Endodermal cell (in vitro differentiated cells): ENCODE results near the gene DPYSL4. TPM values are rescaled to one million over a fixed set of nuclear protein-coding genes. Genes with fewer than 3 reads are reported as not detected.

ENCODE experiments used
- DNase-seq: peaks from one replicate; pipeline ENCODE4 v3.0.0-alpha.2; 2017
- H3K27ac ChIP-seq: 2 replicates; pipeline ENCODE4 v1.5.1; 2013; ENCODE audit warnings: mild to moderate bottlenecking, low read depth, low read length, moderate library complexity
- H3K27me3 ChIP-seq: 2 replicates; pipeline ENCODE4 v1.6.1; 2013; ENCODE audit warnings: mild to moderate bottlenecking, low read length, moderate library complexity; ENCODE audit not compliant: insufficient read depth, control insufficient read depth, poor library complexity, severe bottlenecking
- H3K36me3 ChIP-seq: 2 replicates; pipeline ENCODE4 v1.7.0; 2013; ENCODE audit warnings: mild to moderate bottlenecking, low read length, moderate library complexity; ENCODE audit not compliant: control insufficient read depth, insufficient read depth
- H3K4me1 ChIP-seq: one replicate; pipeline ENCODE4 v1.7.0; 2013; ENCODE audit warnings: low read length; ENCODE audit not compliant: control insufficient read depth, insufficient read depth
- H3K4me3 ChIP-seq: 2 replicates; pipeline ENCODE4 v1.5.1; 2013; ENCODE audit warnings: mild to moderate bottlenecking, low read length, moderate library complexity
- H3K9ac ChIP-seq: 2 replicates; pipeline ENCODE4 v1.6.1; 2013; ENCODE audit warnings: mild to moderate bottlenecking, low read length, moderate library complexity; ENCODE audit not compliant: poor library complexity, severe bottlenecking; ENCODE audit errors: extremely low read depth
- H3K9me3 ChIP-seq: 2 replicates; pipeline ENCODE4 v1.6.1; 2013; ENCODE audit warnings: mild to moderate bottlenecking, low read length, moderate library complexity; ENCODE audit not compliant: control insufficient read depth
- H3K27ac Mint-ChIP-seq: 2 replicates; pipeline ENCODE4 v1.8.0; 2020; ENCODE audit warnings: mixed read lengths
- H3K27me3 Mint-ChIP-seq: 2 replicates; pipeline ENCODE4 v1.8.0; 2021; ENCODE audit warnings: mild to moderate bottlenecking, mixed read lengths; ENCODE audit not compliant: insufficient read depth
- H3K36me3 Mint-ChIP-seq: 2 replicates; pipeline ENCODE4 v1.8.0; 2020; ENCODE audit warnings: low read depth, mixed read lengths
- H3K4me1 Mint-ChIP-seq: 2 replicates; pipeline ENCODE4 v1.8.0; 2020; ENCODE audit warnings: mixed read lengths
- H3K4me3 Mint-ChIP-seq: 2 replicates; pipeline ENCODE4 v1.8.0; 2020; ENCODE audit warnings: mild to moderate bottlenecking, moderate library complexity, mixed read lengths
- H3K9me3 Mint-ChIP-seq: 2 replicates; pipeline ENCODE4 v1.8.0; 2020; ENCODE audit warnings: mild to moderate bottlenecking, mixed read lengths
- CTCF ChIP-seq: fragments of 200-600 bp; sonication (generic); conservative IDR thresholded peaks from 2 replicates; pipeline ENCODE4 v1.5.0; 2021; ENCODE audit warnings: antibody characterized with exemption, mild to moderate bottlenecking
- WGBS, 2 experiments: methylation state at CpG; one replicate each; pipeline versions ENCODE4 v1.1.5 to v1.1.7; 2013; ENCODE audit warnings: missing lambda C conversion rate in 2 of 2, mixed read lengths in 1 of 2; ENCODE audit not compliant: insufficient coverage in 1 of 2, insufficient read length in 1 of 2; 5-methylcytosine and 5-hydroxymethylcytosine counted together
- total RNA-seq, 2 donors: library from RNA; stranded (reverse); fragmentation: NEBNext Ultra II Directional in 1 of 2; extraction: Animal tissue kit (Norgen Biotek cat#: 25700) in 1 of 2; gene quantifications; 2 replicates in 1 of 2; 3 replicates in 1 of 2; pipeline ENCODE4 v1.2.1, GENCODE V29; 2021

The DPYSL4 gene
- total RNA-seq, 2 donors from 2014 or later, result 5.1 to 13.5 TPM

DNA sequence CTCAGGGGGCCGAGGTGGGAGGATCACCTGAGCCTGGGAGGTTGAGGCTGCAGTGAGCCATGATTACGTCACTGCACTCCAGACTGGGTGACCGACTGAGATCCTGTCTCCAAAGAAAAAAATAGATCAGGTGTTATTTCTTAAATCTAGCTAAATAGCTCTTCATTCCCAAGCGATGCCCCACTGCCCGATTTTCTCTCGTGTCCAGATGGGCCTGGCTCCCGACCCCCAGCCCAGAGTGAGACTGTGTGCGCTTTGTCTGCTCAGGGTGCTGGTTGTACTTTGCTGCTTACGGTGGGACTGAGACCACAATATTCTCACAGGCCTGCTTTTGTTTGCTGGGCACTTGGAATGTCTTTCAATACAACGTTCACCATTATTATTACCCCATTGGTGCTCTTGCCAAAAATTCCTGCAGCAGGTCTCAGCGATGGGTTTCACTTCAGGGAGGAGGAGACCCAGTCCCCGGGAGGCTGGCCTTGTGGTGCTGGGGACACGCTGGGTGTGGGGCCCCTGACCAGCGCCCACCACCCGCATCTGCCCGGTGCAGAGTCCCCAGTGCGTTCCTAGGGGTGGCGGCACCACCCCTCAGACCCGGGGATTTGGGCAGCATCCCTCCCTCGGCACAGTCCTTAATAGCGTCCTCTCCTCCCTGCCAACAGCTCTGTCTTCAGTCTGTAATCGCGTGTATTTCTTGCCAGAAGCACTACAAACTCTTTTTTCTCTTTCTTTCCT lies 20.4 kb upstream of the DPYSL4 start:
- no peaks in the 10 kb centered on the region for H3K27me3 ChIP-seq
- H3K9me3 Mint-ChIP-seq, result no peaks in the 10 kb centered on the region
- H3K36me3 Mint-ChIP-seq, result no peaks in the 10 kb centered on the region
- DNase-seq, result no peak
- H3K27me3 Mint-ChIP-seq, result no peaks in the 10 kb centered on the region
- H3K27ac ChIP-seq, result no peak overlapping the region
- no peak overlapping the region for H3K27ac Mint-ChIP-seq
- H3K9me3 ChIP-seq, result no peaks in the 10 kb centered on the region
- no peaks in the 10 kb centered on the region for H3K36me3 ChIP-seq
- WGBS, 2 experiments, result 91% methylated on average over 17 to 23 of the region's 23 CpGs
- H3K4me3 Mint-ChIP-seq, result no peak overlapping the region
- no peak for TF ChIP-seq CTCF
- no peaks in the 10 kb centered on the region for H3K4me1 ChIP-seq
- H3K4me1 Mint-ChIP-seq, result no peaks in the 10 kb centered on the region
- no peak overlapping the region for H3K4me3 ChIP-seq
- H3K9ac ChIP-seq, result no peak overlapping the region

GRCh38 chr10:132167041-132167674 lies 19.6 kb upstream of the DPYSL4 start:
- H3K4me3 ChIP-seq, result no peak overlapping the region
- no peaks in the 10 kb centered on the region for H3K36me3 ChIP-seq
- no peak overlapping the region for H3K27ac Mint-ChIP-seq
- no peaks in the 10 kb centered on the region for H3K27me3 ChIP-seq
- no peak for TF ChIP-seq CTCF
- H3K9me3 Mint-ChIP-seq, result no peaks in the 10 kb centered on the region
- no peaks in the 10 kb centered on the region for H3K4me1 ChIP-seq
- no peaks in the 10 kb centered on the region for H3K9me3 ChIP-seq
- no peak overlapping the region for H3K27ac ChIP-seq
- no peak overlapping the region for H3K9ac ChIP-seq
- 91 to 95% methylated on average over 10 to 22 of the region's 22 CpGs for WGBS, 2 experiments
- H3K4me3 Mint-ChIP-seq, result no peak overlapping the region
- H3K36me3 Mint-ChIP-seq, result no peaks in the 10 kb centered on the region
- no peaks in the 10 kb centered on the region for H3K27me3 Mint-ChIP-seq
- DNase-seq, result no peak
- no peaks in the 10 kb centered on the region for H3K4me1 Mint-ChIP-seq

- no peak overlapping the region for H3K4me3 ChIP-seq
- no peak overlapping the region for H3K9ac ChIP-seq
- Mint-ChIP-seq H3K36me3 (no peaks in the 10 kb centered on the region), H3K4me1 (no peaks in the 10 kb centered on the region), H3K27me3 (no peaks in the 10 kb centered on the region), H3K4me3 (no peak overlapping the region), H3K9me3 (peaks cover under 1% of the 10 kb centered on the region), H3K27ac (no peak overlapping the region)
- no peaks in the 10 kb centered on the region for H3K27me3 ChIP-seq
- WGBS, 2 experiments, result 89 to 90% methylated on average over 14 to 17 of the region's 17 CpGs
- H3K4me1 ChIP-seq, result no peaks in the 10 kb centered on the region
- no peaks in the 10 kb centered on the region for H3K36me3 ChIP-seq
- no peak for DNase-seq
- no peaks in the 10 kb centered on the region for H3K9me3 ChIP-seq
- TF ChIP-seq CTCF, result no peak
- no peak overlapping the region for H3K27ac ChIP-seq
These were observed 18.8 kb upstream of the DPYSL4 start for GRCh38 chr10:132167976-132168375.
